ENCODE results near the gene SLC43A1.

Gene SLC43A1

GRCh38 chr11:57527056-57527631 lies 11.6 kb upstream of the SLC43A1 start:
- DNase-seq = peak; percentile 76

DNA sequence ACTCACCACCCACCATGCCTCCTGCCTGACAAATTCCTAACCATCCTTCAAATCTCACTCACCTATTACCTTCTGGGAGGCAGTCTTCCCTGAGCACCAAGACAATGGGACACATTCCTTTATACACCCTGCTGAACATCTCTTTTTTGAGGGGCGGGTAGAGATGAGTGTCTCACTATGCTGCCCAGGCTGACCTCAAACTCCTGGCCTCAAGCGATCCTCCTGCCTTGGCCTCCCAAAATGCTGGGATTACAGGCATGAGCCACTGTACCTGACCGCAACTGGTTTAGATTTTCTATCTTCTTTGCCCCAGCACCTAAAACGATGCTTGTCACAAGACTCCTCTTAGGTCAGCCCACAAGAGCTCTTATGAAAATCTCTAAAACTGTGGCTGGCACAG lies 7.9 kb upstream of the SLC43A1 start:
- no peak for DNase-seq

- no peak for DNase-seq
Measured at GRCh38 chr11:57521116-57521515, 5.6 kb upstream of the SLC43A1 start.

DNA sequence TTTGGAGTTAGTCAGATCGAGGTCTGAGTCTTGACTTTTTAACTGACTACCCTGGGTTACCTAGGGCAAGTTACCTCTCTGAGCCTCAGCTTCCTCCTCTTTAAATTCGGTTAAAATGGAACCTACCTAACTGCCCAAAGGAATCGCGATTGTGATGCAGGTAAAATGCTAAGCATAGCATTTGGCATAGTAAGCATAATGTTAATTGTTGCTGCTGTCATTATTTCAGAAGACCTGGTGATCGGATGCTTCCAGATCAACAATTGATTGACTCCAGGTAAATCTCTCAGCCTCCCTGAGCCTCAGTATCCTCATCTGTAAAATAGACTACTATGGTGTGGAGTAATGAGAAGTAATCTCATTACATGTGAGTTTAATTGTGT lies 550 bp upstream of the SLC43A1 start:
- no peak for DNase-seq

- DNase-seq = peak; percentile 54
Measured at GRCh38 chr11:57514538-57515331, 767 bp downstream of the SLC43A1 start.

GRCh38 chr11:57513911-57514537 lies 1.5 kb downstream of the SLC43A1 start:
- peak; percentile 36 for DNase-seq

DNA sequence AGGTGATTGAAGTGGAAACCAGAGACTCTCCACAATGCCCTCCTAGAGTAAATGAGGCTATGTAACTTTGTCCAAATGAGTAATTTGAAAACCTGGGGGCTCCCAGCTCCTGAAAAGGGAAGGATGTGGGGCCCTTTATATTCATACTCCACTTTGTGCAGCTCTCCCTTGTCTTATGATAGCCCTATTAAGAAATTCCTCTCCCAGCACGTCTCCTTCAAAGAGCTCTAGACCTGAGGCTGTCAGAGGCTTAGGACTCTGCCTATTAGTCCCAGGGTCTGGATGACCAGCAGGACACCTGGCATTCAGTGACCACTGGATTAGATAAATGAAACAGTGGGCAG lies 2.1 kb downstream of the SLC43A1 start:
- DNase-seq = no peak

GRCh38 chr11:57512646-57513451 lies 2.7 kb downstream of the SLC43A1 start:
- DNase-seq = no peak

GRCh38 chr11:57511741-57512430 lies 3.6 kb downstream of the SLC43A1 start:
- no peak for DNase-seq

DNA sequence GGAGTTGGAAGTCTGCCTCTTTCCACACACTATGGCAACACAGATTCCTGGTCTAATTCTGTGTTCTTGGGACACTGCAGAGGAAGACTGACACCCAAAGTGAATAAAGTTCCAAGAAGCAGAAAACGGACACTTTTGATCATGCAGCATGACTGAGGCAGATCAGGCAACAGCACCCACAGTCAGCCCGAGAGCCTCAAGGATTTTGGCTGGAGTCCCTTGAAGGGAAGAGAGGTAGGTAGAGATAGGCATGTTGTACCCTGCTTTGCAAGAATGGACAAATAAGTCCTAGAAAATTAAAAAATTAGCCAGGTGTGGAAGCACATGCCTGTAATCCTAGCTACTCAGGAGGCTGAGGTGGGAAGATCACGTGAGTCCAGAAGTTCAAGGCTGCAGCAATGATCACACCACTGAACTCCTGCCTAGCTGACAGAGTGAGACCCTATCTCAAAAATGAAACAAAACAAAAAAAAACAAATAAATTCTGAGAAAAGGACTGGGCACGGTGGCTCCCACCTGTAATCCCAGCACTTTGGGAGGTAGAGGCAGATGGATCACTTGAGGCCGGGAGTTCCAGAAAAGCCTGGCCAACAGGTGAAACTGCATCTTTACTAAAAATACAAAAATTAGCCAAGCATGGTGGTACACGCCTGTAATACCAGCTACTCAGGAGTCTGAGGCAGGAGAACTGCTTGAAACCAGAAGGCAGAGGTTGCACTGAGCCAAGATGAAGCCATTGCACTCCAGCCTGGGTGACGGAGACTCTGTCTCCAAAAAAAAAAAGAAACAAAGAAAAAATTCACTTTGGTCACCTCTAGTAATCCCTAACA lies 6.9 kb downstream of the SLC43A1 start:
- DNase-seq = no peak

GRCh38 chr11:57506522-57506921 lies 9.0 kb downstream of the SLC43A1 start:
- no peak for DNase-seq

- DNase-seq = no peak
Measured at GRCh38 chr11:57504511-57504910, 11.0 kb downstream of the SLC43A1 start.

- no peak for DNase-seq
Measured at GRCh38 chr11:57502870-57503269, 12.6 kb downstream of the SLC43A1 start.

DNA sequence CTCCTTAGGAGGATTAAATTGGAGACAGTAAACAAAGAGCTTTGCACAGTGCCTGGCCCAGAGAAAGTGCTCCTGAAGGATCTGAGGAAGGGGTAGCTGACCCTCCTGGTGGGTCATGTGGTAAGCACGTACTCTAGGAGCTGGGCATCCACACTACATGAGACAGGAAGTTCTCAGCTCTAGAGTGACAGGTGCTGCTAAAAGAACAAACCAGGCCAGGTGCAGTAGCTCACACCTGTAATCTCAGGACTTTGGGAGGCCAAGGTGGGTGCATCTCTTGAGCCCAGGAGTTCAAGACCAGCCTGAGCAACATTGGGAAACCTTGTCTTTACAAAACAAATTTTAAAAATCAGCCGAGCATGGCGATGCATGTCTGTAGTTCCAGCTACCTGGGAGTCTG lies 13.1 kb downstream of the SLC43A1 start:
- DNase-seq = no peak

DNA sequence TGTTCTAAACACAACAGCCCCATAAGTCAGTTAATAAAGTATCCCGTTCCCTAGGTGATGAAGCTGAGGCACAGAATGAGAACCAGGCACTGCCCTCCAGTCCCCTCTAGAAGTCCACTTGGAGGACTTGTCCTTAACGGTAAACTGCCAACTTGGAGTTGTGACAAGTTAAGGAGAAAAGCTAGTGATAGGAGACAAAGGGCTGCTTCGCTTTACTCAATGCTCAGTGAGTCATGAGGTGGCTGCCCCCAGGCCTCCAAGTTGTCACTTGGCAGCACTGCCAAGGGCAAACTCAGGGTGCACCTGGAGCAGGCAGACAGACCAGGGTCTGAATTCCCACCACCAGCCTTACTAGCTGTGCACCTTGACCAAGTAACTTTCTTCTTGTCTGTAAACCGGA lies 13.5 kb downstream of the SLC43A1 start:
- no peak for DNase-seq

DNA sequence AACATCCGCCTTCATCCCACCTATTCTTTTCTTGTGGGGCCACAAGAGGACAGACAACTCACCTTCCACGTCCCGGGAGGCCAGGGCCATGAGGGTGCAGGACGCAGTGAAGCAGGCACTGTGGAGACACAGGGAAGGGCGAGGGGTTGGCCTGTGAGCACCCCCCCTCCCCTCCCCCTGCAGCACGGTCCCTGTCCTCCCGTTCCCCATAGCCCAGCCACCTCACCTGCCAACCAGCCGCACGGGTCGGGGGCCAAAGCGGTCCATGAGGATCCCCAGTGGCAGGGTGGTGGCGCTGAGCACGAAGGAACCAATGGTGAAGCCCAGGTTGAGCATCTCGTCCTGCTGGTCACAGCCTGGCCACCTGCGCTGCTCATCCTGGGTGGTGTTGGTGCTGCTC lies 14.6 kb downstream of the SLC43A1 start:
- no peak for DNase-seq

DNA sequence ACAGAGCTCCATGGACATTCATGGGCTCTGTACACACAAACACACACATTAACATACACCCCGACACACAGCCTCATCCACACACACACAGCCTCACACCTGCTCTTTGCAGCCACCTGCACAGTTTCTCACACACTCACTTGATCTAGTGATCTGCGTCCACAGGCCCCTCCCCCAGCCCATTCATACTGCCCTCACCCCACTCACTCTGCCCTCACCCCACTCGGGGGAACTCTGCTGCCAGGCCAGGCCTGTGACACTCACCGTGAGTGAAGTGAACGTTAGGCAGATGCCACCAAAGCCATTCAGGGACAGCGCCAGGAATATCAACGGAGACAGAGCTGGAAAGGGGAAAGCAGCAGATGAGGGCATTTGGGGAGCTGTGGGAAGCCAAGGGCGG lies 15.0 kb downstream of the SLC43A1 start:
- DNase-seq = no peak

GRCh38 chr11:57499983-57500461 lies 15.5 kb downstream of the SLC43A1 start:
- no peak for DNase-seq

- DNase-seq = peak; percentile 22
Measured at GRCh38 chr11:57499413-57499982, 16.0 kb downstream of the SLC43A1 start.

GRCh38 chr11:57498540-57498939 lies 17.0 kb downstream of the SLC43A1 start:
- no peak for DNase-seq

Data from activated CD8-positive, alpha-beta memory T cell treated with anti-CD3 and anti-CD28 coated beads, Interleukin-2, amount 50 U/mL, for 4 hours (primary cell).